Measurements from ENCODE around the gene FBXO48.

The FBXO48 gene

GRCh38 chr2:68411397-68412126, 55.5 kb downstream of the FBXO48 start:
- no peak for ATAC-seq
